SU-DHL-6 (cell line): Measurements from ENCODE around the gene AK2.
"Not testable (repeated sequence)": the region's sequence is repeated elsewhere in the genome, so short reads cannot be mapped to it uniquely, and the experiment has no call there.

Experiments
- H2AFZ ChIP-seq: fragments of 200-600 bp; sonication (generic); 2 replicates; pipeline ENCODE4 v1.6.1; 2014; ENCODE audit warnings: low read depth, mild to moderate bottlenecking, moderate library complexity, mixed read lengths, antibody characterized with exemption, low read length; ENCODE audit not compliant: severe bottlenecking
- H3F3A ChIP-seq: fragments of 200-600 bp; shearing (Covaris generic); 2 replicates; pipeline ENCODE4 v1.6.0; 2016; ENCODE audit warnings: antibody characterized with exemption, mild to moderate bottlenecking; ENCODE audit not compliant: insufficient read depth
- H3K27ac ChIP-seq: fragments of 200-600 bp; sonication (generic); 2 replicates; pipeline ENCODE4 v1.5.1; 2016; ENCODE audit warnings: low read depth, mild to moderate bottlenecking, low read length, moderate library complexity, mixed read lengths
- H3K27me3 ChIP-seq: fragments of 200-600 bp; sonication (generic), shearing (Covaris generic); 2 replicates; pipeline ENCODE4 v1.6.0; 2014; ENCODE audit warnings: mild to moderate bottlenecking, low read length
- H3K36me3 ChIP-seq: fragments of 200-600 bp; sonication (generic); 2 replicates; pipeline ENCODE4 v1.6.1; 2014; ENCODE audit warnings: mild to moderate bottlenecking, low read length, mixed read lengths
- H3K4me2 ChIP-seq: fragments of 300-600, 200-600 bp; shearing (Covaris generic), sonication (generic); 2 replicates; pipeline ENCODE4 v1.6.0; 2014; ENCODE audit warnings: low read length, low read depth, mild to moderate bottlenecking; ENCODE audit not compliant: poor library complexity, severe bottlenecking
- H3K4me3 ChIP-seq: fragments of 200-600 bp; sonication (generic); 2 replicates; pipeline ENCODE4 v1.5.1; 2014; ENCODE audit warnings: antibody characterized with exemption, low read length, mild to moderate bottlenecking, mixed read lengths; ENCODE audit not compliant: insufficient read depth, poor library complexity, severe bottlenecking
- H3K79me2 ChIP-seq: fragments of 200-600 bp; sonication (generic); 2 replicates; pipeline ENCODE4 v1.6.1; 2014; ENCODE audit warnings: mild to moderate bottlenecking, low read length, moderate library complexity; ENCODE audit not compliant: insufficient read depth
- H3K9ac ChIP-seq: fragments of 200-600 bp; sonication (generic); 2 replicates; pipeline ENCODE4 v1.7.0; 2014; ENCODE audit warnings: mild to moderate bottlenecking, low read length
- H3K9me2 ChIP-seq: fragments of 200-600 bp; sonication (generic); replicated peaks from 2 replicates; pipeline ENCODE4 v1.6.1; 2014; ENCODE audit warnings: low read length; ENCODE audit not compliant: insufficient read depth
- H3K9me3 ChIP-seq: fragments of 200-600 bp; sonication (generic); 2 replicates; pipeline ENCODE4 v1.6.1; 2014; ENCODE audit warnings: low read length, mixed read lengths; ENCODE audit not compliant: insufficient read depth
- H4K20me1 ChIP-seq: fragments of 200-600 bp; sonication (generic); 2 replicates; pipeline ENCODE4 v1.6.1; 2014; ENCODE audit warnings: low read depth, mild to moderate bottlenecking, antibody characterized with exemption, low read length, moderate library complexity, mixed read lengths
- CTCF ChIP-seq: fragments of 200-600 bp; sonication (generic); IDR thresholded peaks from one replicate; pipeline ENCODE4 v1.5.1; 2017; ENCODE audit warnings: antibody characterized with exemption, mild to moderate bottlenecking, low read length, moderate library complexity; ENCODE audit not compliant: insufficient read depth, poor library complexity, severe bottlenecking
- EZH2phosphoT487 ChIP-seq: fragments of 200-600 bp; sonication (generic), shearing (Covaris generic); conservative IDR thresholded peaks from 2 replicates; pipeline ENCODE4 v1.6.1; 2018; ENCODE audit warnings: mild to moderate bottlenecking, antibody characterized with exemption, low read length, moderate library complexity, mixed read lengths

The AK2 gene

GRCh38 chr1:32998064-32998463 is 38.6 kb downstream of the AK2 start:
- H4K20me1 ChIP-seq = no peaks in the 10 kb centered on the region
- H2AFZ ChIP-seq = no peak overlapping the region
- H3K36me3 ChIP-seq = no peaks in the 10 kb centered on the region
- no peaks in the 10 kb centered on the region for H3F3A ChIP-seq
- no peaks in the 10 kb centered on the region for H3K27me3 ChIP-seq
- no peaks in the 10 kb centered on the region for H3K79me2 ChIP-seq
- H3K4me3 ChIP-seq = no peak overlapping the region
- H3K27ac ChIP-seq = no peak overlapping the region
- TF ChIP-seq EZH2phosphoT487 (no peak), CTCF (no peak)
- no peaks in the 10 kb centered on the region for H3K9me2 ChIP-seq
- H3K9ac ChIP-seq = no peak overlapping the region
- H3K9me3 ChIP-seq = no peaks in the 10 kb centered on the region
- H3K4me2 ChIP-seq = no peak overlapping the region

- no peaks in the 10 kb centered on the region for H3K9me3 ChIP-seq
- no peak overlapping the region for H3K9ac ChIP-seq
- no peaks in the 10 kb centered on the region for H3K9me2 ChIP-seq
- no peaks in the 10 kb centered on the region for H3K79me2 ChIP-seq
- H3K4me2 ChIP-seq = no peak overlapping the region
- H3F3A ChIP-seq = no peaks in the 10 kb centered on the region
- H3K27me3 ChIP-seq = no peaks in the 10 kb centered on the region
- H3K4me3 ChIP-seq = no peak overlapping the region
- no peaks in the 10 kb centered on the region for H4K20me1 ChIP-seq
- no peaks in the 10 kb centered on the region for H3K36me3 ChIP-seq
- no peak overlapping the region for H3K27ac ChIP-seq
- no peak overlapping the region for H2AFZ ChIP-seq
- TF ChIP-seq EZH2phosphoT487 (no peak), CTCF (no peak)
Observed at GRCh38 chr1:32997381-32997891, 39.2 kb downstream of the AK2 start.

- H3K4me2 ChIP-seq, H3K4me3 ChIP-seq, H3K27ac ChIP-seq, H3K27me3 ChIP-seq, H3K79me2 ChIP-seq, H3K9ac ChIP-seq, H3K9me2 ChIP-seq, H2AFZ ChIP-seq, H3K9me3 ChIP-seq, H3K36me3 ChIP-seq, H4K20me1 ChIP-seq, H3F3A ChIP-seq: not testable (repeated sequence)
Observed at GRCh38 chr1:32993324-32993636, 43.4 kb downstream of the AK2 start.

GRCh38 chr1:32992489-32993323 is 44.0 kb downstream of the AK2 start:
- Histone ChIP-seq H2AFZ (no peak overlapping the region), H3K9me3 (no peaks in the 10 kb centered on the region), H3K36me3 (no peaks in the 10 kb centered on the region), H3K27ac (no peak overlapping the region), H3K4me2 (no peak overlapping the region), H3K27me3 (no peaks in the 10 kb centered on the region), H3K4me3 (no peak overlapping the region), H3K9ac (no peak overlapping the region), H3K9me2 (no peaks in the 10 kb centered on the region), H3K79me2 (no peaks in the 10 kb centered on the region), H3F3A (no peaks in the 10 kb centered on the region), H4K20me1 (no peaks in the 10 kb centered on the region)
- no peak for TF ChIP-seq EZH2phosphoT487
- no peak for TF ChIP-seq CTCF
